Caco-2 (cell line): Measurements from ENCODE around the gene FGF1. TPM values are rescaled to one million over a fixed set of nuclear protein-coding genes. Genes with fewer than 3 reads are reported as not detected.

ENCODE experiments used
- BruUV-seq: library from RNA; stranded (reverse); fragments of 400-500 nt; replicated peaks from 2 replicates; lab custom pipeline; 2021; lab: Mats Ljungman, UMichigan
- CTCF ChIA-PET: fragments of 300-600 bp; sonication (Branson Sonifier 250); formaldehyde crosslinking; loops from one replicate; lab custom pipeline; 2022; ENCODE audit warnings: antibody characterized with exemption; lab: Charles Lee
- POLR2A ChIA-PET: fragments of 300-600 bp; sonication (Branson Sonifier 250); formaldehyde crosslinking; loops from one replicate; lab custom pipeline; 2022; ENCODE audit warnings: antibody characterized with exemption; lab: Charles Lee
- DNase-seq, 2 experiments: peaks; one replicate each; pipeline versions ENCODE4 v3.0.0 to v3.0.0-alpha.2; 2020 to 2022
- H3K27me3 ChIP-seq: replicated peaks from 2 replicates; pipeline ENCODE4 v1.6.0; 2011; ENCODE audit warnings: low read length; ENCODE audit not compliant: control insufficient read depth, insufficient read depth
- H3K36me3 ChIP-seq: 2 replicates; pipeline ENCODE4 v1.5.1; 2011; ENCODE audit warnings: low read length; ENCODE audit not compliant: control insufficient read depth, insufficient read depth
- H3K4me1 ChIP-seq: fragments of 250-450 bp; sonication (Bioruptor Pico); 2 replicates; pipeline ENCODE4 v1.5.1; 2020; ENCODE audit warnings: mild to moderate bottlenecking
- H3K4me3 ChIP-seq: 2 replicates; pipeline ENCODE4 v1.5.1; 2011; ENCODE audit warnings: low read depth, mild to moderate bottlenecking, control low read depth, low read length
- H3K9me3 ChIP-seq: fragments of 250-450 bp; sonication (Bioruptor Pico); 2 replicates; pipeline ENCODE4 v1.5.1; 2020; ENCODE audit warnings: mild to moderate bottlenecking, moderate library complexity
- H3K27ac Mint-ChIP-seq: one replicate; pipeline ENCODE4 v1.8.0; 2022; ENCODE audit warnings: mixed read lengths; ENCODE audit not compliant: unreplicated experiment
- H3K27me3 Mint-ChIP-seq: one replicate; pipeline ENCODE4 v1.8.0; 2022; ENCODE audit warnings: mixed read lengths; ENCODE audit not compliant: insufficient read depth, unreplicated experiment
- H3K36me3 Mint-ChIP-seq: one replicate; pipeline ENCODE4 v1.8.0; 2022; ENCODE audit warnings: mild to moderate bottlenecking, mixed read lengths; ENCODE audit not compliant: insufficient read depth, unreplicated experiment
- H3K4me1 Mint-ChIP-seq: one replicate; pipeline ENCODE4 v1.8.0; 2022; ENCODE audit warnings: low read depth, mixed read lengths; ENCODE audit not compliant: unreplicated experiment
- H3K4me3 Mint-ChIP-seq: one replicate; pipeline ENCODE4 v1.8.0; 2022; ENCODE audit warnings: mild to moderate bottlenecking, moderate library complexity, mixed read lengths; ENCODE audit not compliant: unreplicated experiment
- H3K9me3 Mint-ChIP-seq: one replicate; pipeline ENCODE4 v1.8.0; 2022; ENCODE audit warnings: mixed read lengths; ENCODE audit not compliant: unreplicated experiment
- intact Hi-C: fragments of 100-400 bp; cut with micrococcal nuclease; formaldehyde crosslinking; loops from one replicate; pipeline ENCODE4 v1.10.0; 2022; ENCODE audit not compliant: unreplicated experiment
- total RNA-seq: library from RNA; stranded (reverse); gene quantifications from 2 replicates; pipeline ENCODE4 v1.2.3, GENCODE V29; 2022
- TF ChIP-seq, protein P1 (sequence below), 2 experiments: fragments of 200-600 bp in 1 of 2; IDR thresholded peaks; 1 replicate in 1 of 2; 2 replicates in 1 of 2; pipeline versions ENCODE4 v1.5.1 to v1.8.0; 2011 to 2022; ENCODE audit warnings: antibody characterized with exemption in 1 of 2, control low read depth in 1 of 2, inconsistent platforms in 1 of 2, low read depth in 1 of 2, low read length in 1 of 2, mild to moderate bottlenecking in 1 of 2, moderate library complexity in 1 of 2; ENCODE audit not compliant: insufficient read depth in 1 of 2, severe bottlenecking in 1 of 2, unreplicated experiment in 1 of 2

Gene FGF1
- total RNA-seq, 1 experiment from 2014 or later = not detected

- no TSS peak for BruUV-seq
- CTCF ChIA-PET = interaction anchor here (1.5 kb wide), 1 partner anchor 123 kb away, joined by 6 read pairs; no protein-coding TSS in a partner anchor
- Mint-ChIP-seq H3K27me3 (peaks cover 13% of the 10 kb centered on the region), H3K4me3 (no peak overlapping the region), H3K4me1 (peaks cover 7% of the 10 kb centered on the region), H3K27ac (no peak overlapping the region), H3K9me3 (no peaks in the 10 kb centered on the region), H3K36me3 (no peaks in the 10 kb centered on the region)
- intact Hi-C loops = no loop called here
- Histone ChIP-seq H3K4me3 (no peak overlapping the region), H3K4me1 (peaks cover 7% of the 10 kb centered on the region; the same call in 1 of the 2 replicates), H3K27me3 (no peaks in the 10 kb centered on the region; the same call in 1 of the 2 replicates), H3K9me3 (no peaks in the 10 kb centered on the region), H3K36me3 (no peaks in the 10 kb centered on the region)
- DNase-seq = no peak
- TF ChIP-seq, protein P1, sequence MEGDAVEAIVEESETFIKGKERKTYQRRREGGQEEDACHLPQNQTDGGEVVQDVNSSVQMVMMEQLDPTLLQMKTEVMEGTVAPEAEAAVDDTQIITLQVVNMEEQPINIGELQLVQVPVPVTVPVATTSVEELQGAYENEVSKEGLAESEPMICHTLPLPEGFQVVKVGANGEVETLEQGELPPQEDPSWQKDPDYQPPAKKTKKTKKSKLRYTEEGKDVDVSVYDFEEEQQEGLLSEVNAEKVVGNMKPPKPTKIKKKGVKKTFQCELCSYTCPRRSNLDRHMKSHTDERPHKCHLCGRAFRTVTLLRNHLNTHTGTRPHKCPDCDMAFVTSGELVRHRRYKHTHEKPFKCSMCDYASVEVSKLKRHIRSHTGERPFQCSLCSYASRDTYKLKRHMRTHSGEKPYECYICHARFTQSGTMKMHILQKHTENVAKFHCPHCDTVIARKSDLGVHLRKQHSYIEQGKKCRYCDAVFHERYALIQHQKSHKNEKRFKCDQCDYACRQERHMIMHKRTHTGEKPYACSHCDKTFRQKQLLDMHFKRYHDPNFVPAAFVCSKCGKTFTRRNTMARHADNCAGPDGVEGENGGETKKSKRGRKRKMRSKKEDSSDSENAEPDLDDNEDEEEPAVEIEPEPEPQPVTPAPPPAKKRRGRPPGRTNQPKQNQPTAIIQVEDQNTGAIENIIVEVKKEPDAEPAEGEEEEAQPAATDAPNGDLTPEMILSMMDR (IDR thresholded peaks at IDR 0.05; ENCODE audit: insufficient read depth in 1 of 2, low read depth in 1 of 2, low read length in 1 of 2, severe bottlenecking in 1 of 2, unreplicated experiment in 1 of 2) = no peak
- POLR2A ChIA-PET = no interaction called here
These were observed 95.2 kb downstream of the FGF1 start for GRCh38 chr5:142590451-142591231.

- Histone ChIP-seq H3K36me3 (no peaks in the 10 kb centered on the region), H3K4me3 (no peak overlapping the region), H3K4me1 (peaks cover 7% of the 10 kb centered on the region; the same call in 1 of the 2 replicates), H3K27me3 (no peaks in the 10 kb centered on the region; the same call in 1 of the 2 replicates), H3K9me3 (no peaks in the 10 kb centered on the region)
- no peak overlapping the region for H3K27ac Mint-ChIP-seq
- TF ChIP-seq, protein P1 (IDR thresholded peaks at IDR 0.05; ENCODE audit: insufficient read depth in 1 of 2, low read depth in 1 of 2, low read length in 1 of 2, severe bottlenecking in 1 of 2, unreplicated experiment in 1 of 2) = no peak
- no peak overlapping the region for H3K4me3 Mint-ChIP-seq
- DNase-seq = no peak
- ChIA-PET POLR2A (no interaction called here), CTCF (interaction anchor here (1.5 kb wide), 1 partner anchor 123 kb away, joined by 6 read pairs; no protein-coding TSS in a partner anchor)
- H3K9me3 Mint-ChIP-seq = no peaks in the 10 kb centered on the region
- no peaks in the 10 kb centered on the region for H3K36me3 Mint-ChIP-seq
- intact Hi-C loops = no loop called here
- BruUV-seq = no TSS peak
- H3K4me1 Mint-ChIP-seq = peaks cover 7% of the 10 kb centered on the region
- H3K27me3 Mint-ChIP-seq = peaks cover 16% of the 10 kb centered on the region
These were observed 96.2 kb downstream of the FGF1 start for GRCh38 chr5:142589720-142590119.

GRCh38 chr5:142587354-142587965, 98.4 kb downstream of the FGF1 start:
- POLR2A ChIA-PET = no interaction called here

More at GRCh38 chr5:142587354-142587965, 98.4 kb downstream of the FGF1 start:
- no peak overlapping the region for H3K27ac Mint-ChIP-seq
- no TSS peak for BruUV-seq
- Histone ChIP-seq H3K27me3 (no peaks in the 10 kb centered on the region; the same call in 1 of the 2 replicates), H3K36me3 (no peaks in the 10 kb centered on the region), H3K4me3 (no peak overlapping the region), H3K9me3 (no peaks in the 10 kb centered on the region), H3K4me1 (peaks cover 7% of the 10 kb centered on the region; the same call in 1 of the 2 replicates)
- H3K4me3 Mint-ChIP-seq = no peak overlapping the region
- no peaks in the 10 kb centered on the region for H3K9me3 Mint-ChIP-seq
- intact Hi-C loops = no loop called here
- H3K36me3 Mint-ChIP-seq = no peaks in the 10 kb centered on the region
- H3K27me3 Mint-ChIP-seq = peaks cover 13% of the 10 kb centered on the region
- H3K4me1 Mint-ChIP-seq = peaks cover 7% of the 10 kb centered on the region
- CTCF ChIA-PET = interaction anchor here (1.0 kb wide), 1 partner anchor 10 kb away, joined by 4 read pairs; no protein-coding TSS in a partner anchor
- TF ChIP-seq, protein P1 (IDR thresholded peaks at IDR 0.05; ENCODE audit: insufficient read depth in 1 of 2, low read depth in 1 of 2, low read length in 1 of 2, severe bottlenecking in 1 of 2, unreplicated experiment in 1 of 2) = peak; percentile 39 to 56
- peak in 1 of 2 experiments; percentile 31 for DNase-seq
